T-helper 1 cell treated with Interleukin-12 subunit alpha and Interleukin-12 subunit beta and Interleukin-4 antibody, amounts not matched to agents 30 ng/mL and 1 ng/mL, for 36 hours (primary cell): ENCODE data around the gene FANK1. TPM values are rescaled to one million over a fixed set of nuclear protein-coding genes. Genes with fewer than 3 reads are reported as not detected.

ENCODE experiments used
- intact Hi-C: fragments of 100-400 bp; cut with micrococcal nuclease; formaldehyde crosslinking; loops from one replicate; pipeline ENCODE4 v1.15.1; 2024
- total RNA-seq: library from RNA; stranded (reverse); gene quantifications from 2 replicates; pipeline ENCODE4 v1.2.3, GENCODE V29; 2022

The FANK1 gene
- total RNA-seq, 1 donor from 2014 or later: not detected

GRCh38 chr10:126058507-126058906, 162.1 kb downstream of the FANK1 start:
- intact Hi-C loops: no loop called here

Other genes starting within 250 kb of the FANK1 start
- gene TEX36, start 213.4 kb upstream of the FANK1 start, total RNA-seq: not detected in 2 replicates
- gene EDRF1, start 176.9 kb upstream of the FANK1 start, total RNA-seq: 42.1 and 44.7 TPM in 2 replicates
- gene MMP21, start 120.7 kb upstream of the FANK1 start, total RNA-seq: 0.24 and 0.27 TPM in 2 replicates
- 50.7 and 55.1 TPM in 2 replicates for gene UROS, start 73.3 kb upstream of the FANK1 start, total RNA-seq
- gene BCCIP, start 73.0 kb upstream of the FANK1 start, total RNA-seq: 66.4 and 72.8 TPM in 2 replicates
- 9.0 and 11.1 TPM in 2 replicates for gene DHX32, start 15.3 kb upstream of the FANK1 start, total RNA-seq